Fibroblast of skin of right quadriceps (primary cell): ENCODE results near the gene RAPGEF6.
A peak's percentile ranks its signal among the peaks of the same experiment; 100 is the strongest.
"Not testable (repeated sequence)": the region's sequence is repeated elsewhere in the genome, so short reads cannot be mapped to it uniquely, and the experiment has no call there.

Source experiments
- DNase-seq: peaks from one replicate; pipeline ENCODE4 v3.0.0-alpha.2; 2013

The RAPGEF6 gene

DNA sequence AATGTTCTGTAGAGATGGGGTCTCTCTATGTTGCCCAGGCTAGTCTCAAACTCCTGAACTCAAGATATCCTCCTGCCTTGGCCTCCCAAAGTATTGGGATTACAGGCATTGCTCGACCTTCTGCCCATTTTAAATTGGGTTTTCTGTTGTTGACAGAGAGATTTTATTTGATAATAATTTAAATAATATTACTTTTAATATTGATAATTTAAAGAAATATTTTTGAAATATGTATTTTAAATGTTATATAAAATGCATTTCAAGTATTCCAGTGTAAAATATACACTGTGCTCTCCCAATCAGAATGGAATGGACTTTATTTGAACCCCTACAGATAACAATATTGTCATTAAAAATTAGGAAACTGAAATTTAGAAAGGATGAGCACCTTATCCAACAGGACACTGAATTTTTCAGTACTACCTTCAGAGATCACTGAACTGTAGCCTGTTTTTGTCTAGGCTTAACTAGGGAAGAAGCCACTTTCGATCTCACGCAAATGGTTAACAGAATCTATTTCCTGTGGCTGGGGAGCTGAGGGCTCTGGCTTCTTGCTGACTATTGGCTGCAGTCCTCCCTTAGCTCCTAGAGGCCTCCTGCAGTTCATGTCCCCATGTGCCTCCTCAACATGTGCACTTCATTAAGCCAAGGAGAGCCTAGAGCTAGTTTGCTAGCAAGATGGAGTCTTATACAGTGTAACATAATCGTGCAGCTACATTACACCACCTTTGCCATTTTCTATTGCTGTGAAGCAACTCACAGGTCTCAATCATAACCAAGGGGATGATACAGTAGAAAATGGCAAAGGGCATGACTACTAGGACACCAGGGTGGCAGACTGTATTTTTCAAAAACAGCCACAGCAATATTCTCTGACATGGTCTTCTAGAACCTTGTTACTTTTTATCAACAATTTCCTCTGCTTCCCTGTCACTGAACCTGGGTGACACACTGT lies 221.1 kb downstream of the RAPGEF6 start:
- DNase-seq, result peak; percentile 64

DNA sequence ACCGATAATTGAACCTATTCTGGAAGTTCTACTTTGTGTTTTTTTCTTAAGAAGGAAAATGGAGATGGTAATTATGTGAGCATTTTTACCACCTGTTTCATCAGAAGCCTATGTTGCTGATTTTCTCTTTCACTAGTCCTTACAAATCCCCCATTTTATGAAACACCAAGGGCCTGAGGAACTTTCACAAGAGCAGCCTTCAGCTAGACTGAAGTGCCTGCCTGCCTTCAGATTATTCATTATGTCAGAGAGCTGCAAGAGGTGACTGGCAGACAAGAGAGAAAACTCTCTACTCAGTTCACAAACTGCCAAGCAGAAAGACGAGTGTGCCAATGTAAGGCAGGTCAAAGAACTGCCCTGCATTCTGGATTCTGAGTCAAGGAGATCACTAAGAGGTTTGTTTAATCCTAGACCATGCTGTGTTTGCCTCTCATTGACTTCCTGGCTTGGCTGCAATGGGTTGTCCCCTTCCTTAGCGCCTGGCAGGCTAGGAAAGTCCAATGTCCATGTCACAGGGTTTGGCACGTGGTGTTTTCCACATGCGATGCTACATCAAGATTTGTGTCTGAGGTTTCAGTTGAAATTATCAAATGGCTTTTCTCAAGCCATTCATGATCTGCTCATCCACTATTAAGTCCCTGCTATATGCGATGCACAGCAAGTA lies 227.9 kb downstream of the RAPGEF6 start:
- DNase-seq, result no peak

- DNase-seq, result no peak
These were observed 229.0 kb downstream of the RAPGEF6 start for GRCh38 chr5:131406076-131406475.

- no peak for DNase-seq
These were observed 229.4 kb downstream of the RAPGEF6 start for GRCh38 chr5:131405674-131406073.

DNA sequence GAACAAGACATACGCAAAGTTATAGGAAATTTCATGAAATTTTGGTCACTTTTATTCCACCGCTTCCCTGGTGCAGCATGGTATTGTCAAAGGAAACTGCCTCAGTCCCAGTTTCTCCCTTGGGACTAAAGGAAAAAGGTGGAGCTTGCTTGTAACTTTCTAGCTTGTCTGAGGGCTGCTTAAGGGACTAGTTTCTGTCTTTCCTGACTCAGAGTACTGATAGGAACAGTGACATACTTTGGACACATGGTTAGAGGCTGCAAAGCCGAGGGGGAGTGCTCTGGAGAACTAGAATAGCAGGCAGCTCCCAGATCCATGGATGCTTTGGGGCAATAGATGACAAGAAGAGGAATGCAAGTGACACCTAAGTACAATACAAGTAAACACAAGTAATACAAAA lies 234.4 kb downstream of the RAPGEF6 start:
- no peak for DNase-seq

DNA sequence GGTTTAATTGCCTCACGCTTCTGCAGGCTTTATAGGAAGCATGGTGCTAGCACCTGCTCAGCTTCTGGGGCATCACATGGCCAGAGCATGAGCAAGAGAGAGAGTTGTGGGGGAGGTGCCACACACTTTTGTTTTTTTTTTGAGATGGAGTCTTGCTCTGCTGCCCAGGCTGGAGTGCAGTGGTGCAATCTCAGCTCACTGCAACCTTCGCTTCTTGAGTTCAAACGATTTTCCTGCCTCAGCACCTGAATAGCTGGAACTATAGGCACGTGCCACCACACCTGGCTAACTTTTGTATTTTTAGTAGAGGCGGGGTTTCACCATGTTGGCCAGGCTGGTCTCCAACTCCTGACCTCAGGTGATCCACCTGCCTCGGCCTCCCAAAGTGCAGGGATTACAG lies 236.0 kb downstream of the RAPGEF6 start:
- DNase-seq, result not testable (repeated sequence)

GRCh38 chr5:131396630-131397273 lies 238.3 kb downstream of the RAPGEF6 start:
- no peak for DNase-seq

DNA sequence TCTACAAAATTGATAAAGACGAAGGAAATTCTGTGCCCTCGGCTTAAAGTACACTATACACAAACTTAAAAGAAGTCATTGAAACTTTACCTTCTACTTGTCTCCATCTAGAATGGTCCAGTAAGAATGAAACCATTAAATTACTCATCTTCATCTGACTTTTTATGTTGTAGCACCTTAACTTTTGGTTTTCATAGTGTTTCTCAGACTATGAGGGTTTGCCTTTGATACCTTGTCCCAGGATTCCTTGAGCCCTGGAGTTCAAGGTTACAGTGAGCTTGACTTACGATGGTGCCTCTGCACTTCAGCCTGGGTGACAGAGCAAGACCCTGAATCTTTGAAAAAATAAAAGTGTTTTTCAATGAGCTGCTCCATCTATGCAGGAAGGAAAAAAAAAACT lies 239.0 kb downstream of the RAPGEF6 start:
- no peak for DNase-seq

GRCh38 chr5:131394128-131394527 lies 240.9 kb downstream of the RAPGEF6 start:
- peak; percentile 9 for DNase-seq

DNA sequence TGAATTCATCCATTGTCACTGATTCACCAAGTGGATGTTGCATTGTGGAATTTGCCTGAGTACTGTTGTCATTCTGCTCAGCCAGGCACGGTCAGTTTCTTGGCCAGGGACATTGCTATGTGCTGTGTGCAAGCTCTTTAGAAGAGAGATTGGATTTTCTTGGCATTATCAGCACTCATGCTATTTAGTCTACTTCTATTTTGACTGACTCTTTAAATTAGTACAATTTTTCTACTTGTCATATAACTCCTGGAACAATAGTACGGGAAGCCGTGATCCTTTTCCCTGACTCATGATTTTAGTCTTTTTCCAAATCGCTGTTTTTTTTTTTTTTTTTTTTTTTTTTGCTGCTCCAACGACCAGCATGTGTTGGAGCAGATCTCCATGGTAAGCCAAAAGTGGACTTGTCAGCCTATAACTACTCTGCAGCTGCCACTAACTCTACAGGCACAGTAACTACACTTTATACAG lies 241.5 kb downstream of the RAPGEF6 start:
- no peak for DNase-seq

DNA sequence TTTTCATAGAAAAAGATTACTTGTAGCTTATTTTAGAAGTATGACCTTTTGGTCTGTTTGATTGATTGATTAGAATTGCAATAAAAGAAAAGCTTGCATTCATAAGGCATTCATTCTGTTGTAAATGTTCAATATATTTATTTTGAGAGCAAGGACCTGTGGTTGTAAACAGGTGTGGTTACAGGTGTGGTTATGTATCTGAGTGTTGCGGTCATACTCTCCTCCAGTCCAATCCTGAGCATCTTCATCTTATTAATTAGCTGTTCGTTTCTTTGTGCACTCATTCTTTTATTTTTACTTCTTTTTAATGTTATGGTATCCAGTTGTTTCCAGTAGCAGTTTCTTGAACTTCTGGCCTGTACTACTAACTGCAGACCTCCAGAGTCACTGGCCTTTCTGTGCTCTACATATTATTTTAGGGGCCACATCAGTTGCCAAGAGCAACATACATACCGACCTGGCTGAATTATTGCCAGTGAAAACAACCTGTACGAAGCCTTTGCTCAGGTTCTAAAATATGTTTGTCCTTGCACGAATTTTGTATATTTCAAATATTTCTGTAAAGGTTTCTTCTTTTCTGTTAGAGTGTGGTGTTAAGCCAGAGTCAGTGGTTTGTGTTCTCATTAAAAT lies 242.4 kb downstream of the RAPGEF6 start:
- no peak for DNase-seq

DNA sequence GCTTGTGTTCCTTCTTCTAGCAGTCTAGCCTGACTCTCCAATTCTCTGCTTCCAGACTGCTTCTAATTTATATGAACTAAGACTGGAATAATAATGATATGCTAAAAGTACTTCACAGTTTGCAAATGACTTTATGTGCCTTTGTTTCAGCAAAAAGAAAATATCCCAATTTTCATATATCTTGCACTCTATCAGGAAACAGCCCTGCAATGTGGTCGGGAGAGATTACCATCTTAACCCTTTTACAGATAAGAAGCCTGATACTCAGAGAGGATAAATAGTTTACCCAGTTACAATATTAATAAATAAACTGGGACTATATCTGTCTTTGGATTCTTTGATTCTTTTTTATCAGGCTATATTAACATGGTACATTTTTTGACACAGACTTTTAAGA lies 245.2 kb downstream of the RAPGEF6 start:
- no peak for DNase-seq

GRCh38 chr5:131389096-131389868 lies 245.7 kb downstream of the RAPGEF6 start:
- no peak for DNase-seq

GRCh38 chr5:131387255-131387654 lies 247.8 kb downstream of the RAPGEF6 start:
- no peak for DNase-seq

GRCh38 chr5:131386779-131387178 lies 248.2 kb downstream of the RAPGEF6 start:
- no peak for DNase-seq

DNA sequence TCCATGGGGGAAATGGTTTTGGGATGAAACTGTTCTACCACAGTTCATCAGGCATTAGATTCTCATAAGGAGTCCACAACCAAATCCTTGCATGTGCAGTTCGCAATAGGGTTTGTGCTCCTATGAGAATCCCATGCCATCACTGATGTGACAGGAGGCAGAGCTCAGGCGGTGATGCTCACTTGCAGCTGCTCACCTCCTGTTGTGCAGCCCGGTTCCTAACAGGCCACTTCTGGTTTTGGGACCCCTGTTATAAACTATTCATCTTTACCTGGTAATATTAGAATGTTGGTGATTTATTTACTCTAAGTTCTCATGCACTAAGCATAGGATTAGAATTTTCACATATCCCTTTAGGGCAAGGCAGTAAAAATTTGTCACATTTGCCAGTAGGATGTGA lies 248.9 kb downstream of the RAPGEF6 start:
- DNase-seq, result no peak

GRCh38 chr5:131384616-131385214 lies 250.3 kb downstream of the RAPGEF6 start:
- DNase-seq, result no peak

- no peak for DNase-seq
These were observed 250.9 kb downstream of the RAPGEF6 start for GRCh38 chr5:131384173-131384572.

- DNase-seq, result peak; percentile 49
These were observed 252.3 kb downstream of the RAPGEF6 start for GRCh38 chr5:131382407-131383395.

DNA sequence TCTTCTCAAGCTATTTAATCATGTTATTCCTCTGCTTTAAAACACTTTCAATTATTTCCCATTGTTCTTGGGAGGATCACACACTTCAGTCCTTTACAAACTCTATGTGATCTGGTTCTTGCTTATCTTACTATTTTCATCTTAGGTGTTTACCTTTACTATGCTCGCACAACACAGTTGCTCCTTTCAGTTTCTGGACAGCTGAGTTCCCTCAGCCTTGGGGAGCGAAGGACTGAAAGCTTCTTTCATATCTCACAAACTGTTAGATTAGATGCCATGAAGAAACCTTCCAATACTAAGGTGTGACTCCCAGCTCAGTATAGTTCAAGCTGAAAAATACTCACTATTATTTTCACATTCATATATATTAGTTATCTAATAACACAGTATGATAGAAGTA lies 253.3 kb downstream of the RAPGEF6 start:
- DNase-seq, result no peak

- DNase-seq, result no peak
These were observed 254.0 kb downstream of the RAPGEF6 start for GRCh38 chr5:131381021-131381420.
